Caco-2 (cell line): ENCODE measurements around the gene RAD51B. TPM values are rescaled to one million over a fixed set of nuclear protein-coding genes. Genes with fewer than 3 reads are reported as not detected.
A peak's percentile ranks its signal among the peaks of the same experiment; 100 is the strongest.

Experiments used
- BruUV-seq: library from RNA; stranded (reverse); fragments of 400-500 nt; replicated peaks from 2 replicates; lab custom pipeline; 2021; lab: Mats Ljungman, UMichigan
- CTCF ChIA-PET: fragments of 300-600 bp; sonication (Branson Sonifier 250); formaldehyde crosslinking; loops from one replicate; lab custom pipeline; 2022; ENCODE audit warnings: antibody characterized with exemption; lab: Charles Lee
- POLR2A ChIA-PET: fragments of 300-600 bp; sonication (Branson Sonifier 250); formaldehyde crosslinking; loops from one replicate; lab custom pipeline; 2022; ENCODE audit warnings: antibody characterized with exemption; lab: Charles Lee
- DNase-seq, 2 experiments: peaks; one replicate each; pipeline versions ENCODE4 v3.0.0 to v3.0.0-alpha.2; 2020 to 2022
- H3K27me3 ChIP-seq: replicated peaks from 2 replicates; pipeline ENCODE4 v1.6.0; 2011; ENCODE audit warnings: low read length; ENCODE audit not compliant: control insufficient read depth, insufficient read depth
- H3K36me3 ChIP-seq: 2 replicates; pipeline ENCODE4 v1.5.1; 2011; ENCODE audit warnings: low read length; ENCODE audit not compliant: control insufficient read depth, insufficient read depth
- H3K4me1 ChIP-seq: fragments of 250-450 bp; sonication (Bioruptor Pico); 2 replicates; pipeline ENCODE4 v1.5.1; 2020; ENCODE audit warnings: mild to moderate bottlenecking
- H3K4me3 ChIP-seq: 2 replicates; pipeline ENCODE4 v1.5.1; 2011; ENCODE audit warnings: low read depth, mild to moderate bottlenecking, control low read depth, low read length
- H3K9me3 ChIP-seq: fragments of 250-450 bp; sonication (Bioruptor Pico); 2 replicates; pipeline ENCODE4 v1.5.1; 2020; ENCODE audit warnings: mild to moderate bottlenecking, moderate library complexity
- H3K27ac Mint-ChIP-seq: one replicate; pipeline ENCODE4 v1.8.0; 2022; ENCODE audit warnings: mixed read lengths; ENCODE audit not compliant: unreplicated experiment
- H3K27me3 Mint-ChIP-seq: one replicate; pipeline ENCODE4 v1.8.0; 2022; ENCODE audit warnings: mixed read lengths; ENCODE audit not compliant: insufficient read depth, unreplicated experiment
- H3K36me3 Mint-ChIP-seq: one replicate; pipeline ENCODE4 v1.8.0; 2022; ENCODE audit warnings: mild to moderate bottlenecking, mixed read lengths; ENCODE audit not compliant: insufficient read depth, unreplicated experiment
- H3K4me1 Mint-ChIP-seq: one replicate; pipeline ENCODE4 v1.8.0; 2022; ENCODE audit warnings: low read depth, mixed read lengths; ENCODE audit not compliant: unreplicated experiment
- H3K4me3 Mint-ChIP-seq: one replicate; pipeline ENCODE4 v1.8.0; 2022; ENCODE audit warnings: mild to moderate bottlenecking, moderate library complexity, mixed read lengths; ENCODE audit not compliant: unreplicated experiment
- H3K9me3 Mint-ChIP-seq: one replicate; pipeline ENCODE4 v1.8.0; 2022; ENCODE audit warnings: mixed read lengths; ENCODE audit not compliant: unreplicated experiment
- intact Hi-C: fragments of 100-400 bp; cut with micrococcal nuclease; formaldehyde crosslinking; loops from one replicate; pipeline ENCODE4 v1.10.0; 2022; ENCODE audit not compliant: unreplicated experiment
- total RNA-seq: library from RNA; stranded (reverse); gene quantifications from 2 replicates; pipeline ENCODE4 v1.2.3, GENCODE V29; 2022
- TF ChIP-seq, protein P1 (sequence below), 2 experiments: fragments of 200-600 bp in 1 of 2; IDR thresholded peaks; 1 replicate in 1 of 2; 2 replicates in 1 of 2; pipeline versions ENCODE4 v1.5.1 to v1.8.0; 2011 to 2022; ENCODE audit warnings: antibody characterized with exemption in 1 of 2, control low read depth in 1 of 2, inconsistent platforms in 1 of 2, low read depth in 1 of 2, low read length in 1 of 2, mild to moderate bottlenecking in 1 of 2, moderate library complexity in 1 of 2; ENCODE audit not compliant: insufficient read depth in 1 of 2, severe bottlenecking in 1 of 2, unreplicated experiment in 1 of 2

The RAD51B gene
- total RNA-seq, 1 experiment from 2014 or later: 16.7 TPM

DNA sequence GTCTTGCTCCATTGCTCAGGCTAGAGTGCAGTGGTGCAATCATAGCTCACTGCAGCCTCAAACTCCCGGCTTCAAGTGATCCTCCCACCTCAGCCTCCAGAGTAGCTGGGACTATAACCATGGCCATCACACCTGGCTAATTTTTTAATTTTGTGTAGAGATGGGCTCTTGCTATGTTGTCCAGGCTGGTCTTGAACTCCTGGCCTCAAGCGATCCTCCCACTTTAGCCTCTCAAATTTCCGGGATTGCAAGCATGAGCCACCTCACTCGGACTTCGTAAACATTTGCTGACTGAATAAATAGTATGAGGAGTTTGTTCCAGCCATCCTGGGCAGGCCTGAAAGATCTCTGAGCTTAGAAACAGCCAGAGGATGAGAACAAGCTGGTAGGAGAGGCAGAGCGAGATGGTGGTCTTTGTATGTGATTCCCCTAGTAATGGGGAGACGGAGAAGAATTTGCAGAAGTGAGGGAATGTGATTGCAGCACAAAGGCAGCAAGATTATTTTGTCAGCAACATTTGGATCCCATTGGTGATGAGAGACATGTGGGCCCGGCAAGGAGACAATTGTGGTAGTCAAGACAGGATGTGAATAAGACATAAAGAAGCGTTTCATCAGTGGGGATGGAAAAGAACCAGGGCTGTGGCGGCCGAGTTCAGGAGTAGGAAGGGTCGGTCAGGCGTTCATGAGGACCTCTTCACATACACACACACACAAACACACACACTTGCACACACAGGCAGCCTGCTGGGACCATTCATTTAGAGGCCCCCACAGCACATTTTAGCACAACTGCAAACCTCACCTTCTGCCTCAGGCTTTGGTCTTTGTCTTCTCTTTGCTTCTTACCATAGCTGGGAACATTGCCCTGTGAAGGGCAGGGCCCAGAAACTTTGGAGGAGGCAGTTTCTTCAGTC, 817.8 kb downstream of the RAD51B start:
- Mint-ChIP-seq H3K4me1 (peaks cover 5% of the 10 kb centered on the region), H3K9me3 (peaks cover 12% of the 10 kb centered on the region), H3K36me3 (no peaks in the 10 kb centered on the region), H3K4me3 (no peak overlapping the region), H3K27me3 (no peaks in the 10 kb centered on the region), H3K27ac (no peak overlapping the region)
- POLR2A ChIA-PET: interaction anchor here (1.9 kb wide), 2 partner anchors 8 to 10 kb away, joined by 6 to 12 read pairs; no protein-coding TSS in a partner anchor
- no TSS peak for BruUV-seq
- TF ChIP-seq, protein P1, sequence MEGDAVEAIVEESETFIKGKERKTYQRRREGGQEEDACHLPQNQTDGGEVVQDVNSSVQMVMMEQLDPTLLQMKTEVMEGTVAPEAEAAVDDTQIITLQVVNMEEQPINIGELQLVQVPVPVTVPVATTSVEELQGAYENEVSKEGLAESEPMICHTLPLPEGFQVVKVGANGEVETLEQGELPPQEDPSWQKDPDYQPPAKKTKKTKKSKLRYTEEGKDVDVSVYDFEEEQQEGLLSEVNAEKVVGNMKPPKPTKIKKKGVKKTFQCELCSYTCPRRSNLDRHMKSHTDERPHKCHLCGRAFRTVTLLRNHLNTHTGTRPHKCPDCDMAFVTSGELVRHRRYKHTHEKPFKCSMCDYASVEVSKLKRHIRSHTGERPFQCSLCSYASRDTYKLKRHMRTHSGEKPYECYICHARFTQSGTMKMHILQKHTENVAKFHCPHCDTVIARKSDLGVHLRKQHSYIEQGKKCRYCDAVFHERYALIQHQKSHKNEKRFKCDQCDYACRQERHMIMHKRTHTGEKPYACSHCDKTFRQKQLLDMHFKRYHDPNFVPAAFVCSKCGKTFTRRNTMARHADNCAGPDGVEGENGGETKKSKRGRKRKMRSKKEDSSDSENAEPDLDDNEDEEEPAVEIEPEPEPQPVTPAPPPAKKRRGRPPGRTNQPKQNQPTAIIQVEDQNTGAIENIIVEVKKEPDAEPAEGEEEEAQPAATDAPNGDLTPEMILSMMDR (IDR thresholded peaks at IDR 0.05; ENCODE audit: insufficient read depth in 1 of 2, low read depth in 1 of 2, low read length in 1 of 2, severe bottlenecking in 1 of 2, unreplicated experiment in 1 of 2): no peak
- Histone ChIP-seq H3K4me1 (peaks cover 35% of the 10 kb centered on the region), H3K9me3 (no peaks in the 10 kb centered on the region), H3K27me3 (no peaks in the 10 kb centered on the region), H3K4me3 (no peak overlapping the region), H3K36me3 (no peaks in the 10 kb centered on the region)
- intact Hi-C loops: no loop called here
- DNase-seq: no peak
- CTCF ChIA-PET: interaction anchor here (0.5 kb wide), 1 partner anchor 208 kb away, joined by 7 read pairs; no protein-coding TSS in a partner anchor

DNA sequence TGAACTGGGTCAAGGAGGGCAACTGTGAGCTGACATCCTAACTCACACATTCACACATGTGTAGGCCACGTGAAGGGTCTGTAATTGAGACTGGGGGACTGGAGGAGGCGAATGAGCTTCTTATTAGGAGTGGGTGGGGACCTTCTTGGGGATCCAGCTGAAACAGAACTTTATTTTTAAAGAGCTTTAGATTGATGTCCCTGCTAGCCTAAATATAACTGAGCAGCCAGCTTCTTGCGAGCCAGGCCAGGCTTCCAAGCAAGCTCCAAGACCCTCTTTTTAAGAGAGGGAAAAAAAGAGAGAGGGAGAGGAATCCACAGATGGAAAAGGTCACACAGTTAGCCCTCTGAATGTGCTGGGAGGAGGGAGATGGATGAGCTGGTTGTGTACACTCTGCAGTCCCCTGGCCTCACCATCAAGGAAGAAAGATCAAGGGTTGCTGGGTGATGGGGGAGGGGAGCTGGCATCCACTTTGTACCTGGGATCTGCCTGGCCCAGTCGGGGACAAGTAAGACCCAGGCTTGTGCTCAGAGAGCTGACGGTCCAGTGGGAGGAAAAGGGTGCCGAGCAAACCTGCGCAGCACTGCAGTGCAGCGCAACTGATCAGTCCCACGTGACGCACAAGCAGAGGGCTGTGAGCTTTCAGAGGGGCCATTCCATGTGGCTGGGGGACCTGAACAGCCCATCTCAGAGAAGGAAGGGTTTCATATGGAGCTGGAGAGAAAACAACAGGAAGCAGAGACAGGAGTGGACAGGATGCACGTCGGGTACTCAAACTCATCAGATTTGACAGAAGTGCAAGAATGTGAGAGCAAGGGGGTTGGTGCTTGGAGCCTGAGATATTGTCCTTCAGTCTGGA, 818.8 kb downstream of the RAD51B start:
- Histone ChIP-seq H3K4me1 (peaks cover 35% of the 10 kb centered on the region), H3K27me3 (no peaks in the 10 kb centered on the region), H3K9me3 (no peaks in the 10 kb centered on the region), H3K4me3 (no peak overlapping the region), H3K36me3 (no peaks in the 10 kb centered on the region)
- ChIA-PET POLR2A (interaction anchor here (1.9 kb wide), 2 partner anchors 9 to 11 kb away, joined by 6 to 12 read pairs; no protein-coding TSS in a partner anchor), CTCF (interaction anchor here (0.5 kb wide), 1 partner anchor 207 kb away, joined by 7 read pairs; no protein-coding TSS in a partner anchor)
- TF ChIP-seq, protein P1 (IDR thresholded peaks at IDR 0.05; ENCODE audit: insufficient read depth in 1 of 2, low read depth in 1 of 2, low read length in 1 of 2, severe bottlenecking in 1 of 2, unreplicated experiment in 1 of 2): no peak
- no peak overlapping the region for H3K4me3 Mint-ChIP-seq
- peaks cover 12% of the 10 kb centered on the region for H3K9me3 Mint-ChIP-seq
- H3K36me3 Mint-ChIP-seq: no peaks in the 10 kb centered on the region
- peaks cover 5% of the 10 kb centered on the region for H3K4me1 Mint-ChIP-seq
- H3K27ac Mint-ChIP-seq: no peak overlapping the region
- intact Hi-C loops: no loop called here
- H3K27me3 Mint-ChIP-seq: no peaks in the 10 kb centered on the region
- BruUV-seq: no TSS peak
- DNase-seq: peak; percentile 31 to 56
